Testis (tissue), 2 donors: ENCODE measurements around the gene PEX16.

Experiments used
- CTCF ChIP-seq, 3 experiments: fragments of 450-650 bp in 2 of 3; fragments of 200-600 bp in 1 of 3; sonication (generic) in 1 of 3; IDR thresholded peaks; one replicate each; pipeline ENCODE4 v1.5.1; 2016 to 2019; ENCODE audit warnings: antibody characterized with exemption in 3 of 3, mild to moderate bottlenecking in 2 of 3, moderate library complexity in 1 of 3
- POLR2A ChIP-seq: fragments of 450-650 bp; IDR thresholded peaks from one replicate; pipeline ENCODE4 v1.6.1; 2017; ENCODE audit warnings: antibody characterized with exemption, mild to moderate bottlenecking, moderate library complexity

GRCh38 chr11:45864041-45864440 lies 53.6 kb downstream of the PEX16 start:
- TF ChIP-seq CTCF (IDR thresholded peaks at IDR 0.05) (no peak), POLR2A (no peak)
